Glutamatergic neuron (in vitro differentiated cells): ENCODE data around the gene C12orf75. TPM values are rescaled to one million over a fixed set of nuclear protein-coding genes. Genes with fewer than 3 reads are reported as not detected.

Experiments used
- DNase-seq: peaks from one replicate; pipeline ENCODE4 v3.0.0; 2022
- H3K27ac Mint-ChIP-seq: one replicate; pipeline ENCODE4 v1.8.0; 2020; ENCODE audit warnings: mild to moderate bottlenecking, mixed read lengths, inconsistent platforms; ENCODE audit not compliant: unreplicated experiment
- H3K27me3 Mint-ChIP-seq: one replicate; pipeline ENCODE4 v1.8.0; 2020; ENCODE audit warnings: mild to moderate bottlenecking, moderate library complexity, mixed read lengths, inconsistent platforms; ENCODE audit not compliant: unreplicated experiment
- H3K36me3 Mint-ChIP-seq: one replicate; pipeline ENCODE4 v1.8.0; 2020; ENCODE audit warnings: mild to moderate bottlenecking, mixed read lengths, inconsistent platforms; ENCODE audit not compliant: unreplicated experiment
- H3K4me1 Mint-ChIP-seq: one replicate; pipeline ENCODE4 v1.8.0; 2020; ENCODE audit warnings: mild to moderate bottlenecking, low read depth, mixed read lengths, inconsistent platforms; ENCODE audit not compliant: unreplicated experiment
- H3K4me3 Mint-ChIP-seq: one replicate; pipeline ENCODE4 v1.8.0; 2020; ENCODE audit warnings: mild to moderate bottlenecking, mixed read lengths, inconsistent platforms; ENCODE audit not compliant: unreplicated experiment
- H3K9me3 Mint-ChIP-seq: one replicate; pipeline ENCODE4 v1.8.0; 2020; ENCODE audit warnings: mild to moderate bottlenecking, moderate library complexity, mixed read lengths, inconsistent platforms; ENCODE audit not compliant: unreplicated experiment
- total RNA-seq: library from RNA; stranded (reverse); fragmentation: NEBNext Ultra II Directional; extraction: Animal tissue kit (Norgen Biotek cat#: 25700); gene quantifications from one replicate; pipeline ENCODE4 v1.2.1, GENCODE V29; 2021; ENCODE audit not compliant: unreplicated experiment
- TF ChIP-seq, protein P1 (sequence below): fragments of 200-600 bp; sonication (generic); IDR thresholded peaks from one replicate; pipeline ENCODE4 v1.5.0; 2021; ENCODE audit not compliant: partially characterized antibody, unreplicated experiment

C12orf75 gene
- total RNA-seq, 1 donor from 2014 or later, result 9.4 TPM

DNA sequence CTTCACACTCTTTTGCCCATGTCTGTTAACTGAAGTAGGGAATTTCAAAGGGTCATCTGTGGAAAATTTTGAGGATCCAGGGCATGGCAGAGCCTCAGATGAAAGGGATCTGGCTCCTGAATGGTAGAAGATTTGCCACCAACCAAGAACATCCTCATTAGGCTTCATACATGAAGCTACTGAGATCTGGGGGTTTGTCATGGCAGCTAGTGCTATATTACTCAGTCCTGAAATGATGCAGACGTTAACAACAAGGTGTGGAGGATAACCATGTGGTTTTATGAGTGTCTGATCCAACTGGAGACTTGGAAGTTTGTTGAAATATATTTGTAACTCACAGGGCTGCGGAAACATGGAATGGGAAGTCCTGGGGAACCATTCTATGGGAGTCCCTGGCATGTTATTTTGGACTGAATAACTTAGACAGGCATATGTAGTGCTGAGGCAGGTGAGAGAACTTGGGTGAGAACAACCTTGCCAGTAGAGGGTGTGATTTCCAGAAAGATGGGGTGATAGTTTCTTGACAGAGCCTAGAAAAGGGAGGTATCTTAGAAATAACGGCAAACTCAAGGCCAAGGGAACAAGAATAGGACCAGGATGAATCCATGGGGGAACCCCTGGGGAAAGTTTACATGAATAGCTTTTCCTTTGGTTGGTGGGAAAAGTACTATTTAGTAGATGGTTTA, 42.0 kb upstream of the C12orf75 start:
- H3K27me3 Mint-ChIP-seq, result no peaks in the 10 kb centered on the region
- TF ChIP-seq, protein P1, sequence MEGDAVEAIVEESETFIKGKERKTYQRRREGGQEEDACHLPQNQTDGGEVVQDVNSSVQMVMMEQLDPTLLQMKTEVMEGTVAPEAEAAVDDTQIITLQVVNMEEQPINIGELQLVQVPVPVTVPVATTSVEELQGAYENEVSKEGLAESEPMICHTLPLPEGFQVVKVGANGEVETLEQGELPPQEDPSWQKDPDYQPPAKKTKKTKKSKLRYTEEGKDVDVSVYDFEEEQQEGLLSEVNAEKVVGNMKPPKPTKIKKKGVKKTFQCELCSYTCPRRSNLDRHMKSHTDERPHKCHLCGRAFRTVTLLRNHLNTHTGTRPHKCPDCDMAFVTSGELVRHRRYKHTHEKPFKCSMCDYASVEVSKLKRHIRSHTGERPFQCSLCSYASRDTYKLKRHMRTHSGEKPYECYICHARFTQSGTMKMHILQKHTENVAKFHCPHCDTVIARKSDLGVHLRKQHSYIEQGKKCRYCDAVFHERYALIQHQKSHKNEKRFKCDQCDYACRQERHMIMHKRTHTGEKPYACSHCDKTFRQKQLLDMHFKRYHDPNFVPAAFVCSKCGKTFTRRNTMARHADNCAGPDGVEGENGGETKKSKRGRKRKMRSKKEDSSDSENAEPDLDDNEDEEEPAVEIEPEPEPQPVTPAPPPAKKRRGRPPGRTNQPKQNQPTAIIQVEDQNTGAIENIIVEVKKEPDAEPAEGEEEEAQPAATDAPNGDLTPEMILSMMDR, result no peak
- no peak overlapping the region for H3K4me3 Mint-ChIP-seq
- DNase-seq, result no peak
- no peaks in the 10 kb centered on the region for H3K36me3 Mint-ChIP-seq
- no peak overlapping the region for H3K27ac Mint-ChIP-seq
- peaks cover 3% of the 10 kb centered on the region for H3K9me3 Mint-ChIP-seq
- H3K4me1 Mint-ChIP-seq, result no peaks in the 10 kb centered on the region

DNA sequence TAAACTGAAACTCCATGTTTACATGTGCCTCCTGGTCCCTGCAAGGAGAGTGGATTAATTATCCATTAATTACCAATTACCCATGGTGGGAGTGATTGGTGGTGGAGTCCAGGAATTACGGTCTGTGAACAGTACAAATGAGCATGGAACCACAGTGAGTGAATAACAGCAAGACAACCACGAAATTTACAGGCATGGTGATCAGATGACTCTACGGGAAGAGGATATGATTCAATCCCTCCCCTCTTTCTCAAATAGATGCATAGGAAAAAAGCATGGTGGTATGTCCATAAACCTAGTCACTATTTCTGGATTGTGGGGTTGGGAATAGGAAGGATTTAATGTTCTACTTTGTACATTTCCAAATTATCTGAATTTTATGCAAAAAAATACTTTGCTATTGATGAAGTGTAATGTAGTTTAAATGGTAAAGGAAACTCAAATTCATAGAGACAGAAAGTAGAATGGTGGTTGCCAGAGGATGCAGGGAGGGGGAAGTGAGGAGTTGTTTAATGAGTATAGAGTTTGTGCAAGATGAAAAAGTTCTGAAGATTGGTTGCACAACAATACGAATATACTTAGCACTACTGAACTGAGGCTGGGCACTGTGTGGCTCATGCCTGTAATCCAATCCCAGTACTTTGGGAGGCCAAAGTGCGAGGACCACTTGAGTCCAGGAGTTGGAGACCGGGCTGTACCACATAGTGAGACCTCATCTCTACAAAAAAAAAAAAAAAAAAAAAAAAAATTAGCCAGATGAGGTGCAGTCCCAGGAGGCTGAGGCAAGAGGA, 41.2 kb upstream of the C12orf75 start:
- Mint-ChIP-seq H3K9me3 (peaks cover under 1% of the 10 kb centered on the region), H3K4me1 (no peaks in the 10 kb centered on the region), H3K27me3 (no peaks in the 10 kb centered on the region), H3K27ac (no peak overlapping the region), H3K36me3 (no peaks in the 10 kb centered on the region), H3K4me3 (no peak overlapping the region)
- TF ChIP-seq, protein P1, result no peak
- DNase-seq, result no peak

DNA sequence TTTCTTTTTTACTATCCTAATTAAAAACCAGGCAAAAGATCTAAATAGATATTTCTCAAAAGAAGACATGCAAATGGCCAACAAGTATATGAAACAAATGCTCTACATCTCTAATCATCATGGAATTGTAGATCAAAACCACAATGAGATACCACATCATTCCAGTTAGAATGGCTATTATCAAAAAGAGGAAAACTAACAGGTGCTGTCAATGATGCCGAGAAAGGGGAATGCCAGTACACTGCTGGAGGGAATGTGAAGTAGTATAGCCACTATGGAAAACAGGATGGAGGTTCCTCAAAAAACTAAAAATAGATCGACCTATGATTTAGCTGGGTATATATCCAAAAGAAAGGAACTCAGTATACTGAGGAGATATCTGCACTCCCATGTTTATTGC, 39.0 kb upstream of the C12orf75 start:
- Mint-ChIP-seq H3K9me3 (no peaks in the 10 kb centered on the region), H3K4me3 (no peak overlapping the region), H3K27ac (no peak overlapping the region), H3K4me1 (no peaks in the 10 kb centered on the region), H3K27me3 (no peaks in the 10 kb centered on the region), H3K36me3 (no peaks in the 10 kb centered on the region)
- no peak for DNase-seq
- TF ChIP-seq, protein P1, result no peak

DNA sequence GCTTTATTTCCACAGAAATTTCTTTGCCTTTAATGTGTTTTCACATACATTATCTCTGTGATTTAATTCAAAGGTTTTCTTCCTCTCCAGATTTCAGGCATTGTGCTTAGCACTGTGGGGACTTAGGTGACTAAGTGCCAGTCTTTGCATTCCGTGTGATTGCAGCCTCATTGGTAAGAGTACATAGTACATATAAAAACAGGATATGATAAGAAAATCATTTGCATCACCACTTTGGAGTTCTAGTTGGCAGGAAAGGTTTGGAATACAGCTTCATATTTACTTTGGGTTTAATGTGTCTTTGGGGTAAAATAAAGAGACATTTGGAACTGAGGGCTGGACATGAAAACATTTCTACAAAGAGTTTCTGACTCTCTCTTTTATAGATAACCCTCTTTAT, 37.8 kb upstream of the C12orf75 start:
- H3K36me3 Mint-ChIP-seq, result peaks cover 3% of the 10 kb centered on the region
- H3K27ac Mint-ChIP-seq, result no peak overlapping the region
- no peak overlapping the region for H3K4me3 Mint-ChIP-seq
- no peaks in the 10 kb centered on the region for H3K9me3 Mint-ChIP-seq
- DNase-seq, result no peak
- TF ChIP-seq, protein P1, result no peak
- no peaks in the 10 kb centered on the region for H3K27me3 Mint-ChIP-seq
- H3K4me1 Mint-ChIP-seq, result no peaks in the 10 kb centered on the region

DNA sequence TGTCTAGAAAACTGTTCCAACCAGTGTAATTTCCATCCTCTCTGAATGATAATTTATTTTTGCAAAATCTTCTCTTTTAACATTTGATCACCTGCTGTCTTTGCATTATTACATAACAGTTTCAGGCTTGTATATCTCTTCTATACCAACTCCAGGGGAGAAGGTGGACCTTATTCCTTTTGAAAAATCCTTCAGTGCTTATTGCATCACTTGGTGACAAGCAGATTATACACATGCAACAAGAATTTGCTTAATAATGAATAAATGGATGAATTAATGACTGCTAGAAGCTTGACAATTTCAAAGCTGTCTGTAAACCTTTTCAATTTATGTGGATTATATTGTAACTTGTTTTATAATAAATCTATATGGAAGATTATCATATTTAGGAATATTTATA, 37.3 kb upstream of the C12orf75 start:
- TF ChIP-seq, protein P1, result no peak
- DNase-seq, result no peak
- Mint-ChIP-seq H3K4me3 (no peak overlapping the region), H3K36me3 (peaks cover 8% of the 10 kb centered on the region), H3K9me3 (no peaks in the 10 kb centered on the region), H3K27me3 (no peaks in the 10 kb centered on the region), H3K4me1 (no peaks in the 10 kb centered on the region), H3K27ac (no peak overlapping the region)
